K562 (cell line): Measurements from ENCODE around the gene CDC20. TPM values are rescaled to one million over a fixed set of nuclear protein-coding genes. Genes with fewer than 3 reads are reported as not detected.

ENCODE experiments used
- ATF1 ChIP-seq, 2 experiments: fragments of 450-650 bp in 1 of 2; IDR thresholded peaks; 2 replicates each; pipeline ENCODE4 v1.6.1; 2016; ENCODE audit warnings: missing compliant biosample characterization in 1 of 2, missing genetic modification characterization in 1 of 2
- C11orf30 ChIP-seq: fragments of 450-650 bp; IDR thresholded peaks from 2 replicates; pipeline ENCODE4 v1.6.1; 2016; ENCODE audit warnings: low read depth, mild to moderate bottlenecking
- HDAC6 ChIP-seq: IDR thresholded peaks from 2 replicates; pipeline ENCODE4 v1.6.1; 2012; ENCODE audit warnings: low read depth, mild to moderate bottlenecking, control low read depth, inconsistent platforms, low read length, moderate library complexity
- MXI1 ChIP-seq: IDR thresholded peaks from 2 replicates; pipeline ENCODE4 v1.6.1; 2011; ENCODE audit warnings: low read depth, mild to moderate bottlenecking, improper control_type of control experiment, low read length
- POLR3G ChIP-seq: IDR thresholded peaks from 2 replicates; pipeline ENCODE4 v1.6.1; 2011; ENCODE audit not compliant: insufficient read length, insufficient replicate concordance; ENCODE audit errors: extremely low read depth
- SUPT5H ChIP-seq: fragments of 450-650 bp; IDR thresholded peaks from 2 replicates; pipeline ENCODE4 v1.6.1; 2016
- ZHX1 ChIP-seq: fragments of 150-350 bp; conservative IDR thresholded peaks from 2 replicates; pipeline ENCODE4 v1.6.1; 2014; ENCODE audit warnings: low read length
- ZNF263 ChIP-seq: sonication (generic); formaldehyde crosslinking; IDR thresholded peaks from 2 replicates; pipeline ENCODE4 v1.8.0; 2022; ENCODE audit warnings: mild to moderate bottlenecking, missing genetic modification reagents, borderline replicate concordance
- polyA plus RNA-seq, 8 experiments: library from polyadenylated mRNA; depleted of rRNA in 4 of 8; stranded (reverse) in 5 of 8; unstranded in 3 of 8; fragments of >200 nt; fragmentation: Nextera tagmentation in 2 of 8; fragmentation: Illumina TruSeq in 1 of 8; extraction: Ambion mirVana in 2 of 8; extraction: Trizol in 1 of 8; gene quantifications; 2 replicates each; pipeline versions ENCODE4 v1.2.1 to v1.2.3, GENCODE V29; 2011 to 2014; ENCODE audit warnings: inconsistent platforms in 1 of 8, missing spikeins in 1 of 8
- total RNA-seq, 7 experiments: library from RNA; depleted of rRNA in 6 of 7; stranded (reverse); fragments of >200 nt in 6 of 7; fragmentation: Illumina TruSeq in 2 of 7; extraction: Trizol in 2 of 7; gene quantifications; 2 replicates each; pipeline versions ENCODE4 v1.2.1 to v1.2.3, GENCODE V29; 2011 to 2021; ENCODE audit warnings: low replicate concordance in 1 of 7
- TF ChIP-seq, protein P1 (sequence below), 3 experiments: fragments of 200-800 bp in 1 of 3; fragments of 250-450 bp in 1 of 3; fragments of 450-650 bp in 1 of 3; sonication (Bioruptor Pico) in 1 of 3; sonication (Bioruptor generic) in 1 of 3; formaldehyde crosslinking in 1 of 3; IDR thresholded peaks; 2 replicates each; pipeline versions ENCODE4 v1.6.1 to v1.8.0; 2016 to 2022; ENCODE audit warnings: mild to moderate bottlenecking in 2 of 3, missing genetic modification characterization in 2 of 3, missing compliant biosample characterization in 1 of 3, moderate library complexity in 1 of 3
- TF ChIP-seq, protein P2 (sequence below): fragments of 250-450 bp; sonication (Bioruptor Pico); IDR thresholded peaks from 2 replicates; pipeline ENCODE4 v1.5.1; 2021; ENCODE audit warnings: mild to moderate bottlenecking

CDC20 gene
- total and polyA plus RNA-seq, 9 of the 15 experiments (the other 6 are each of a cell fraction or from before 2014, with no cell fraction given): 45.2 to 224 (median 121) TPM

GRCh38 chr1:43358746-43359693, at the start of gene CDC20 (continued):
- TF ChIP-seq, protein P1, sequence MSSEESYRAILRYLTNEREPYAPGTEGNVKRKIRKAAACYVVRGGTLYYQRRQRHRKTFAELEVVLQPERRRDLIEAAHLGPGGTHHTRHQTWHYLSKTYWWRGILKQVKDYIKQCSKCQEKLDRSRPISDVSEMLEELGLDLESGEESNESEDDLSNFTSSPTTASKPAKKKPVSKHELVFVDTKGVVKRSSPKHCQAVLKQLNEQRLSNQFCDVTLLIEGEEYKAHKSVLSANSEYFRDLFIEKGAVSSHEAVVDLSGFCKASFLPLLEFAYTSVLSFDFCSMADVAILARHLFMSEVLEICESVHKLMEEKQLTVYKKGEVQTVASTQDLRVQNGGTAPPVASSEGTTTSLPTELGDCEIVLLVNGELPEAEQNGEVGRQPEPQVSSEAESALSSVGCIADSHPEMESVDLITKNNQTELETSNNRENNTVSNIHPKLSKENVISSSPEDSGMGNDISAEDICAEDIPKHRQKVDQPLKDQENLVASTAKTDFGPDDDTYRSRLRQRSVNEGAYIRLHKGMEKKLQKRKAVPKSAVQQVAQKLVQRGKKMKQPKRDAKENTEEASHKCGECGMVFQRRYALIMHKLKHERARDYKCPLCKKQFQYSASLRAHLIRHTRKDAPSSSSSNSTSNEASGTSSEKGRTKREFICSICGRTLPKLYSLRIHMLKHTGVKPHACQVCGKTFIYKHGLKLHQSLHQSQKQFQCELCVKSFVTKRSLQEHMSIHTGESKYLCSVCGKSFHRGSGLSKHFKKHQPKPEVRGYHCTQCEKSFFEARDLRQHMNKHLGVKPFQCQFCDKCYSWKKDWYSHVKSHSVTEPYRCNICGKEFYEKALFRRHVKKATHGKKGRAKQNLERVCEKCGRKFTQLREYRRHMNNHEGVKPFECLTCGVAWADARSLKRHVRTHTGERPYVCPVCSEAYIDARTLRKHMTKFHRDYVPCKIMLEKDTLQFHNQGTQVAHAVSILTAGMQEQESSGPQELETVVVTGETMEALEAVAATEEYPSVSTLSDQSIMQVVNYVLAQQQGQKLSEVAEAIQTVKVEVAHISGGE (CRISPR knock-in tag; IDR thresholded peaks at IDR 0.05): peak in 1 of 3 experiments; percentile 80; a peak in 2 of 6 replicates
- no peak for TF ChIP-seq ZNF263
- TF ChIP-seq POLR3G: no peak
- peak; percentile 70 for TF ChIP-seq C11orf30
- TF ChIP-seq SUPT5H: peak; percentile 87
- TF ChIP-seq MXI1: peak; percentile 84; the same call in 1 of the 2 replicates
- TF ChIP-seq ATF1 (CRISPR knock-in tag; IDR thresholded peaks at IDR 0.05): no peak
- TF ChIP-seq ATF1 (tag; IDR thresholded peaks at IDR 0.05): peak; percentile 70
- TF ChIP-seq ZHX1: peak; percentile 95
- TF ChIP-seq, protein P2, sequence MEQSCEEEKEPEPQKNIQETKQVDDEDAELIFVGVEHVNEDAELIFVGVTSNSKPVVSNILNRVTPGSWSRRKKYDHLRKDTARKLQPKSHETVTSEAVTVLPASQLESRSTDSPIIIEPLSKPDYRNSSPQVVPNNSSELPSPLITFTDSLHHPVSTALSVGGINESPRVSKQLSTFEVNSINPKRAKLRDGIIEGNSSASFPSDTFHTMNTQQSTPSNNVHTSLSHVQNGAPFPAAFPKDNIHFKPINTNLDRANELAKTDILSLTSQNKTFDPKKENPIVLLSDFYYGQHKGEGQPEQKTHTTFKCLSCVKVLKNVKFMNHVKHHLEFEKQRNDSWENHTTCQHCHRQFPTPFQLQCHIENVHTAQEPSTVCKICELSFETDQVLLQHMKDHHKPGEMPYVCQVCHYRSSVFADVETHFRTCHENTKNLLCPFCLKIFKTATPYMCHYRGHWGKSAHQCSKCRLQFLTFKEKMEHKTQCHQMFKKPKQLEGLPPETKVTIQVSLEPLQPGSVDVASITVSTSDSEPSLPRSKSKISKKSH: no peak
- no peak for TF ChIP-seq HDAC6
